OCI-LY7 (cell line): ENCODE measurements around the gene ALKBH2.

Experiments
- CTCF ChIP-seq: fragments of 200-600 bp; sonication (generic); conservative IDR thresholded peaks from 2 replicates; pipeline ENCODE4 v1.5.1; 2014; ENCODE audit warnings: mild to moderate bottlenecking, antibody characterized with exemption, low read length, moderate library complexity, mixed read lengths
- EZH2phosphoT487 ChIP-seq: fragments of 200-600 bp; sonication (generic); IDR thresholded peaks from 2 replicates; pipeline ENCODE4 v1.6.1; 2018; ENCODE audit warnings: low read depth, borderline replicate concordance, mild to moderate bottlenecking, mixed run types, antibody characterized with exemption, low read length, moderate library complexity, mixed read lengths

- TF ChIP-seq CTCF: no peak
- TF ChIP-seq EZH2phosphoT487: no peak
These were observed 23.7 kb downstream of the ALKBH2 start for GRCh38 chr12:109069307-109070271.
